LNCAP (cell line): ENCODE data around the gene PAK4.

Source experiments
- CTCF ChIP-seq: fragments of 450-650 bp; IDR thresholded peaks from 2 replicates; pipeline ENCODE4 v1.5.1; 2017; ENCODE audit warnings: mild to moderate bottlenecking

Gene PAK4

GRCh38 chr19:39211731-39212374 is 86.3 kb downstream of the PAK4 start:
- TF ChIP-seq CTCF: no peak

- TF ChIP-seq CTCF: peak; percentile 29; the same call in 1 of the 2 replicates
Observed at GRCh38 chr19:39212375-39212742, 86.8 kb downstream of the PAK4 start.

GRCh38 chr19:39217094-39217493 is 91.5 kb downstream of the PAK4 start:
- no peak for TF ChIP-seq CTCF

- TF ChIP-seq CTCF: no peak
Observed at GRCh38 chr19:39218230-39219007, 92.8 kb downstream of the PAK4 start.

- no peak for TF ChIP-seq CTCF
Observed at GRCh38 chr19:39223703-39224279, 98.2 kb downstream of the PAK4 start.

- no peak for TF ChIP-seq CTCF
Observed at GRCh38 chr19:39224910-39225309, 99.3 kb downstream of the PAK4 start.
